A549 (cell line): ENCODE data around the gene PPP2R2D.
"Not testable (repeated sequence)": the region's sequence is repeated elsewhere in the genome, so short reads cannot be mapped to it uniquely, and the experiment has no call there.

Experiments used
- CEBPB ChIP-seq, 2 experiments: fragments of >200 bp in 1 of 2; sonication (Bioruptor Twin) in 1 of 2; formaldehyde crosslinking in 1 of 2; IDR thresholded peaks; 2 replicates each; pipeline ENCODE4 v1.6.1; 2012 to 2016
- EP300 ChIP-seq, 2 experiments: fragments of >200 bp; sonication (Bioruptor Twin); formaldehyde crosslinking; IDR thresholded peaks; 2 replicates in 1 of 2; 3 replicates in 1 of 2; pipeline ENCODE4 v1.6.1; 2016 to 2017
- HOXA7 ChIP-seq: fragments of 250-450 bp; sonication (Bioruptor Pico); IDR thresholded peaks from 2 replicates; pipeline ENCODE4 v1.5.0; 2020; ENCODE audit warnings: mild to moderate bottlenecking, moderate library complexity
- KDM1A ChIP-seq: fragments of 200-600 bp; sonication (generic); IDR thresholded peaks from 2 replicates; pipeline ENCODE4 v1.6.1; 2016; ENCODE audit warnings: low read depth, mild to moderate bottlenecking
- TF ChIP-seq, protein P1 (sequence below): fragments of >200 bp; sonication (Bioruptor Twin); formaldehyde crosslinking; IDR thresholded peaks from 3 replicates; pipeline ENCODE4 v1.5.1; 2016

- TF ChIP-seq, protein P1, sequence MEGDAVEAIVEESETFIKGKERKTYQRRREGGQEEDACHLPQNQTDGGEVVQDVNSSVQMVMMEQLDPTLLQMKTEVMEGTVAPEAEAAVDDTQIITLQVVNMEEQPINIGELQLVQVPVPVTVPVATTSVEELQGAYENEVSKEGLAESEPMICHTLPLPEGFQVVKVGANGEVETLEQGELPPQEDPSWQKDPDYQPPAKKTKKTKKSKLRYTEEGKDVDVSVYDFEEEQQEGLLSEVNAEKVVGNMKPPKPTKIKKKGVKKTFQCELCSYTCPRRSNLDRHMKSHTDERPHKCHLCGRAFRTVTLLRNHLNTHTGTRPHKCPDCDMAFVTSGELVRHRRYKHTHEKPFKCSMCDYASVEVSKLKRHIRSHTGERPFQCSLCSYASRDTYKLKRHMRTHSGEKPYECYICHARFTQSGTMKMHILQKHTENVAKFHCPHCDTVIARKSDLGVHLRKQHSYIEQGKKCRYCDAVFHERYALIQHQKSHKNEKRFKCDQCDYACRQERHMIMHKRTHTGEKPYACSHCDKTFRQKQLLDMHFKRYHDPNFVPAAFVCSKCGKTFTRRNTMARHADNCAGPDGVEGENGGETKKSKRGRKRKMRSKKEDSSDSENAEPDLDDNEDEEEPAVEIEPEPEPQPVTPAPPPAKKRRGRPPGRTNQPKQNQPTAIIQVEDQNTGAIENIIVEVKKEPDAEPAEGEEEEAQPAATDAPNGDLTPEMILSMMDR = not testable (repeated sequence)
- TF ChIP-seq HOXA7; KDM1A; CEBPB (IDR thresholded peaks at IDR 0.05); EP300 (IDR thresholded peaks at IDR 0.05): not testable (repeated sequence)
These were observed 17.0 kb upstream of the PPP2R2D start for GRCh38 chr10:131883621-131884393.
